CD4-positive, CD25-positive, alpha-beta regulatory T cell (primary cell): ENCODE measurements around the gene MPP3. TPM values are rescaled to one million over a fixed set of nuclear protein-coding genes. Genes with fewer than 3 reads are reported as not detected.

Experiments
- ATAC-seq, 2 donors: fragments of 150-1000 bp; cut with Tn5 transposase; one replicate each; pipeline ENCODE4 v1.10.0; 2021; ENCODE audit warnings: low read depth in 2 of 2, moderate number of reproducible peaks in 2 of 2, moderate library complexity in 1 of 2
- DNase-seq, 3 donors: peaks; one replicate each; pipeline versions ENCODE4 v3.0.0 to v3.0.0-alpha.2; 2012 to 2022; ENCODE audit warnings: mixed read lengths in 1 of 3
- H3K27ac ChIP-seq: one replicate; pipeline ENCODE4 v1.7.0; 2013; ENCODE audit warnings: mild to moderate bottlenecking, low read length; ENCODE audit not compliant: insufficient read depth, poor library complexity, severe bottlenecking
- H3K27me3 ChIP-seq: one replicate; pipeline ENCODE4 v1.7.0; 2013; ENCODE audit warnings: low read length; ENCODE audit not compliant: control insufficient read depth, insufficient read depth
- H3K36me3 ChIP-seq: one replicate; pipeline ENCODE4 v1.7.0; 2013; ENCODE audit warnings: mild to moderate bottlenecking, low read length, moderate library complexity; ENCODE audit not compliant: control insufficient read depth, insufficient read depth
- H3K4me1 ChIP-seq: 2 replicates; pipeline ENCODE4 v1.7.0; 2013; ENCODE audit warnings: mild to moderate bottlenecking, low read length; ENCODE audit not compliant: insufficient read depth, control insufficient read depth, poor library complexity, severe bottlenecking
- H3K4me3 ChIP-seq: one replicate; pipeline ENCODE4 v1.7.0; 2013; ENCODE audit warnings: low read depth, mild to moderate bottlenecking, low read length, moderate library complexity
- H3K9me3 ChIP-seq, 2 experiments: 1 replicate in 1 of 2; 2 replicates in 1 of 2; pipeline ENCODE4 v1.7.0; 2013; ENCODE audit warnings: low read length in 2 of 2, mild to moderate bottlenecking in 1 of 2, moderate library complexity in 1 of 2; ENCODE audit not compliant: control insufficient read depth in 2 of 2
- H3K27ac Mint-ChIP-seq, 3 donors: one replicate each; pipeline ENCODE4 v1.8.0; 2020 to 2022; ENCODE audit warnings: mild to moderate bottlenecking in 3 of 3, mixed read lengths in 3 of 3, moderate library complexity in 2 of 3
- H3K27me3 Mint-ChIP-seq: one replicate; pipeline ENCODE4 v1.8.0; 2022; ENCODE audit warnings: mild to moderate bottlenecking, mixed read lengths
- H3K36me3 Mint-ChIP-seq: one replicate; pipeline ENCODE4 v1.8.0; 2020; ENCODE audit warnings: mixed read lengths
- H3K4me1 Mint-ChIP-seq, 4 donors: one replicate each; pipeline ENCODE4 v1.8.0; 2020 to 2022; ENCODE audit warnings: mixed read lengths in 4 of 4, mild to moderate bottlenecking in 1 of 4
- H3K4me3 Mint-ChIP-seq, 4 donors: one replicate each; pipeline ENCODE4 v1.8.0; 2020 to 2022; ENCODE audit warnings: mild to moderate bottlenecking in 4 of 4, mixed read lengths in 4 of 4, moderate library complexity in 3 of 4
- H3K9me3 Mint-ChIP-seq, 7 donors: one replicate each; pipeline ENCODE4 v1.8.0; 2020 to 2022; ENCODE audit warnings: mixed read lengths in 7 of 7, mild to moderate bottlenecking in 3 of 7, moderate library complexity in 2 of 7
- polyA plus RNA-seq, 4 donors: library from polyadenylated mRNA; unstranded; fragments of 300-500 nt; fragmentation: Illumina TruSeq; gene quantifications; one replicate each; pipeline ENCODE4 v1.2.3, GENCODE V29; 2021
- total RNA-seq: library from RNA; stranded (reverse); gene quantifications from one replicate; pipeline ENCODE4 v1.2.3, GENCODE V29; 2022

MPP3 gene
- total and polyA plus RNA-seq, 5 donors from 2014 or later: not detected

DNA sequence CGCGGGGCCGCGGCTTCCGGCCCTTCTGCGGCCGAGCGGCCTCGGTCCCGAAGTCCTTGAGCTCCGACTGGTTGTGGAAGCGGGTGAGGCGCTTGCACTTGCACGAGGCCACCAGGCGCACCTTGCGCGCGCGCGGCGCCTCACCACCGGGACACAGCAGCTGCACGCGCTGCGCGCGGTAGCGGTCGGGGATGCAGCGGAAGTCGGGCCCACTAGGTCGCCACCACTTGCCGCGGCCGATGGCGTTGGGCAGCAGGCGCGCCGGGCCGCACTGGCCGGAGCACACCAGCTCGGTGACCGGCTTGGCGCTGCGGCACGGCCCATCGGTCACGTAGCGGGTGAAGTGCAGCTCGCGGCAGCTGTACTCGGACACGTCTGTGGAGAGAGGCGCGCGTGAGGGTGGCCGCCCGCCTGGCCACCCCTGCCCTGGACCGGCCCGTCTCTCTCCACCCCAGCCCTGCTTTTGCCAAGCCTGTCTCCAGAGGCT, 77.5 kb downstream of the MPP3 start:
- Histone ChIP-seq H3K4me1 (peaks cover 3% of the 10 kb centered on the region), H3K9me3 (no peaks in the 10 kb centered on the region), H3K4me3 (no peak overlapping the region), H3K27ac (no peak overlapping the region), H3K36me3 (no peaks in the 10 kb centered on the region), H3K27me3 (peaks cover 13% of the 10 kb centered on the region)
- Mint-ChIP-seq H3K4me1 (no peaks in the 10 kb centered on the region), H3K27me3 (peaks cover 37% of the 10 kb centered on the region), H3K4me3 (no peak overlapping the region), H3K27ac (no peak overlapping the region), H3K9me3 (no peaks in the 10 kb centered on the region), H3K36me3 (no peaks in the 10 kb centered on the region)
- ATAC-seq (no peak), DNase-seq (peak in 1 of 3 donors; percentile 37)

DNA sequence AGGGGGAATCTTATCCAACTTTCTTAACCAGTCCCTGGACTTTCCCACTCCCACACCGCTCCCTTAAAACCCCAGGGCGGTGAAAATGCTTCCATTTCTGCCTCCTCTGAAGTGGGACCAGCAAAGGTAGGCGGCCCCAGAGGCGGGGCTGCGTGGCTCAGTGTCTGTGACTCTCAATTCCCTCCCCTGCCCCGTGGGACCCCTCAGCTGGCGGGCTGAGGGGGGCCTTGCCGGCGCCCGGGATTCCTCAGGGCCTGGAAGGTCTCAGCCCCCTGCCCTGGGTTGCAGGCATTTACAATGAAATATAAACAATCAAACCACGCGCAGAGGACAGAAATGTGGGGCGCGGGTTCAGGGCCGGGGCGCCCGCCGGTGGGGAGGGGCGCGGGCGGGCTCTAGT, 78.0 kb downstream of the MPP3 start:
- Histone ChIP-seq H3K4me3 (no peak overlapping the region), H3K9me3 (no peaks in the 10 kb centered on the region), H3K27ac (no peak overlapping the region), H3K4me1 (peaks cover 3% of the 10 kb centered on the region), H3K36me3 (no peaks in the 10 kb centered on the region), H3K27me3 (peaks cover 13% of the 10 kb centered on the region)
- Mint-ChIP-seq H3K27me3 (peaks cover 32% of the 10 kb centered on the region), H3K4me3 (no peak overlapping the region), H3K27ac (no peak overlapping the region), H3K4me1 (no peaks in the 10 kb centered on the region), H3K9me3 (no peaks in the 10 kb centered on the region), H3K36me3 (no peaks in the 10 kb centered on the region)
- ATAC-seq (no peak), DNase-seq (no peak)

GRCh38 chr17:43753493-43754129, 79.3 kb downstream of the MPP3 start:
- Mint-ChIP-seq H3K27ac (no peak overlapping the region), H3K9me3 (no peaks in the 10 kb centered on the region), H3K36me3 (no peaks in the 10 kb centered on the region), H3K27me3 (peaks cover 37% of the 10 kb centered on the region), H3K4me3 (no peak overlapping the region), H3K4me1 (no peaks in the 10 kb centered on the region)
- no peaks in the 10 kb centered on the region for H3K36me3 ChIP-seq
- H3K4me1 ChIP-seq: peaks cover 3% of the 10 kb centered on the region
- no peak overlapping the region for H3K4me3 ChIP-seq
- no peak for DNase-seq
- H3K9me3 ChIP-seq: no peaks in the 10 kb centered on the region
- no peak for ATAC-seq
- H3K27ac ChIP-seq: no peak overlapping the region
- H3K27me3 ChIP-seq: peaks cover 13% of the 10 kb centered on the region

Other genes starting within 250 kb of the MPP3 start
- 15.3 TPM for gene MEOX1, start 171.2 kb downstream of the MPP3 start, total RNA-seq
- 10 to 100 TPM; 25.4 to 36.5 (median 32.1) TPM for gene MEOX1, start 171.2 kb downstream of the MPP3 start, polyA plus RNA-seq
- not detected for gene SOST, start 74.4 kb downstream of the MPP3 start, total RNA-seq
- not detected for gene SOST, start 74.4 kb downstream of the MPP3 start, polyA plus RNA-seq
- 9.8 TPM for gene DUSP3, start 54.2 kb downstream of the MPP3 start, total RNA-seq
- gene DUSP3, start 54.2 kb downstream of the MPP3 start, polyA plus RNA-seq: 1 to 10 TPM; 4.6 to 6.5 (median 6.0) TPM
- gene CFAP97D1, start 52.7 kb downstream of the MPP3 start, total RNA-seq: not detected
- not detected for gene CFAP97D1, start 52.7 kb downstream of the MPP3 start, polyA plus RNA-seq
- gene CD300LG, start 14.0 kb upstream of the MPP3 start, total RNA-seq: not detected
- not detected for gene CD300LG, start 14.0 kb upstream of the MPP3 start, polyA plus RNA-seq
- 1.6 TPM for gene MPP2, start 74.4 kb upstream of the MPP3 start, total RNA-seq
- under 1 TPM in 1 of 4 donors, not detected in 3; 0.47 TPM for gene MPP2, start 74.4 kb upstream of the MPP3 start, polyA plus RNA-seq
- not detected for gene PPY, start 109.3 kb upstream of the MPP3 start, total RNA-seq
- gene PPY, start 109.3 kb upstream of the MPP3 start, polyA plus RNA-seq: not detected
- not detected for gene PYY, start 120.8 kb upstream of the MPP3 start, total RNA-seq
- not detected for gene PYY, start 120.8 kb upstream of the MPP3 start, polyA plus RNA-seq
- 0.39 TPM for gene NAGS, start 171.5 kb upstream of the MPP3 start, total RNA-seq
- 1 to 10 TPM; 1.2 to 1.9 (median 1.3) TPM for gene NAGS, start 171.5 kb upstream of the MPP3 start, polyA plus RNA-seq
- gene TMEM101, start 181.8 kb upstream of the MPP3 start, total RNA-seq: 15.8 TPM
- 10 to 100 TPM; 40.7 to 44.9 (median 41.3) TPM for gene TMEM101, start 181.8 kb upstream of the MPP3 start, polyA plus RNA-seq
- gene LSM12, start 233.5 kb upstream of the MPP3 start, total RNA-seq: 42.6 TPM
- gene LSM12, start 233.5 kb upstream of the MPP3 start, polyA plus RNA-seq: 10 to 100 TPM; 69.8 to 83.7 (median 72.6) TPM
- gene G6PC3, start 237.6 kb upstream of the MPP3 start, total RNA-seq: 10.7 TPM
- gene G6PC3, start 237.6 kb upstream of the MPP3 start, polyA plus RNA-seq: 10 to 100 TPM; 15.0 to 21.5 (median 16.5) TPM